Upper lobe of left lung (tissue), 6 donors: ENCODE measurements around the gene SLC25A1. TPM values are rescaled to one million over a fixed set of nuclear protein-coding genes. Genes with fewer than 3 reads are reported as not detected.

Experiments
- ATAC-seq, 2 donors: fragments of 200-7000 bp; cut with Tn5 transposase; one replicate each; pipeline ENCODE4 v1.9.1; 2022; ENCODE audit warnings: mild to moderate bottlenecking in 2 of 2, moderate library complexity in 2 of 2; ENCODE audit not compliant: low FRiP score in 2 of 2
- DNase-seq, 2 donors: peaks; one replicate each; pipeline ENCODE4 v3.0.0-alpha.2; 2019 to 2020
- H3K27ac ChIP-seq, 4 donors: fragments of 200-600 bp; sonication (generic); one replicate each; pipeline ENCODE4 v1.5.1; 2016 to 2019
- H3K27me3 ChIP-seq, 4 donors: fragments of 200-600 bp; sonication (generic); one replicate each; pipeline ENCODE4 v1.5.1; 2017 to 2019
- H3K36me3 ChIP-seq, 4 donors: fragments of 200-600 bp; sonication (generic); one replicate each; pipeline ENCODE4 v1.5.1; 2016 to 2019
- H3K4me1 ChIP-seq, 4 donors: fragments of 200-600 bp; sonication (generic); one replicate each; pipeline ENCODE4 v1.5.1; 2018 to 2019
- H3K4me3 ChIP-seq, 4 donors: fragments of 200-600 bp; sonication (generic); one replicate each; pipeline ENCODE4 v1.5.1; 2017 to 2019; ENCODE audit warnings: mild to moderate bottlenecking in 2 of 4, moderate library complexity in 1 of 4
- H3K9me3 ChIP-seq, 4 donors: fragments of 200-600 bp; sonication (generic); one replicate each; pipeline ENCODE4 v1.5.1; 2018 to 2019
- CTCF ChIP-seq, 6 experiments: fragments of 450-650 bp in 4 of 6; fragments of 200-600 bp in 2 of 6; sonication (generic) in 2 of 6; IDR thresholded peaks; one replicate each; pipeline ENCODE4 v1.5.1; 2016 to 2019; ENCODE audit warnings: antibody characterized with exemption in 6 of 6
- EP300 ChIP-seq, 4 donors: sonication (generic); formaldehyde crosslinking; IDR thresholded peaks; one replicate each; pipeline ENCODE4 v1.5.1; 2017; ENCODE audit warnings: antibody characterized with exemption in 4 of 4, control low read depth in 2 of 4
- POLR2A ChIP-seq, 4 donors: fragments of 450-650 bp; IDR thresholded peaks; one replicate each; pipeline ENCODE4 v1.5.1; 2016 to 2017; ENCODE audit warnings: antibody characterized with exemption in 4 of 4, mild to moderate bottlenecking in 2 of 4
- POLR2AphosphoS5 ChIP-seq, 2 donors: sonication (generic); formaldehyde crosslinking; IDR thresholded peaks; one replicate each; pipeline ENCODE4 v1.5.1; 2017; ENCODE audit warnings: antibody characterized with exemption in 2 of 2
- WGBS, 2 donors: methylation state at CpG; one replicate each; pipeline ENCODE4 v1.1.5; 2017 to 2018; 5-methylcytosine and 5-hydroxymethylcytosine counted together
- total RNA-seq, 6 donors: library from RNA; depleted of rRNA in 4 of 6; stranded (reverse); fragments of >200 nt in 4 of 6; gene quantifications; one replicate each; pipeline versions ENCODE4 v1.1.0 to v1.2.1, GENCODE V29; 2016 to 2021
- donor health status: DM: no; HTN: no; CAD: no; lungs with moderate emphysema.
- donor health status: DM: no; HTN: yes; CAD: no; lungs with severe emphysema.

SLC25A1 gene
- total RNA-seq, 6 donors from 2014 or later = 26.2 to 82.1 (median 71.5) TPM

DNA sequence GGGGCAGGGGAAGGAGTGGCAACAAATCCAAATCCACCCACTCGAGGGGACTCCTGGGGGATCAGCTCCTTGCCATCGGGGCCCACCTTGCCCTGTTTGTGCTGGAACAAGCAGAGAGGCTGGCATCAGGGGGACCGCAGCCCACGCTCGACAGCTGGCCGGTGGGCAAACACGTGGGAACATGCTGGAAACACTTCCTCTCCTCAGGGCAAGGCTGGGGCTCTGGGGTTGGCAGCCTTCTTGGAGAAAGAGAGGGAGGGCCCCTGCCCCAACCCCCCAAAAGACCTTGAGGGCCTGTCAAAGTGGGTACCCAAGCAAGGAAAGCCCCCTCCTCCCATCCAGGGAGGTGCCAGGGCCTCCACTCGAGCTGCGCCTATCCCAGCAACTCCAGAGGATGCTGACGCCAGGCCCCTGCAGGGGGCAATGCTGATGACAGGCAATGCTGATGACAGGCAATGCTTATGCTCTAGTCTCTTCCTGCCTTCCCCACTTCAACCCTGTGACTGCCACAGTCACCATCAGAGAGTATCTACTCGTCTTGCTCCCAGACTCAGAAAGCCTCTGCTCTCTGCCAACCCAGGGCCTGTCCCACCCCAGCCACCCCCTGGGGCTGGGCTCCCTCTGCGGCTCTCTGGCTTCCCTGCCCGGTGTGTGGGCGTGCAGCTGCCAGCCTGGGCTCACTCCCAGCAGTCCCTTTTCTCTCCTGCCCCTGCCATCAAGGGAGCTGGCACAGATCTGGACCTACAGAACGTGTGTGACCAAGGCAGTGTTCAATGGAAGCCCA, 40.1 kb downstream of the SLC25A1 start:
- ATAC-seq (no peak), DNase-seq (peak in 1 of 2 donors; percentile 61)
- Histone ChIP-seq H3K36me3 (peaks cover 34 to 94% (median 78%) of the 10 kb centered on the region in 4 donors), H3K4me1 (peaks cover 0 to 6% (median 2%) of the 10 kb centered on the region in 4 donors), H3K9me3 (no peaks in the 10 kb centered on the region), H3K4me3 (no peak overlapping the region), H3K27me3 (no peaks in the 10 kb centered on the region), H3K27ac (no peak overlapping the region)
- no peak for TF ChIP-seq POLR2A (IDR thresholded peaks at IDR 0.05)
- no peak for TF ChIP-seq EP300 (IDR thresholded peaks at IDR 0.05)
- no peak for TF ChIP-seq CTCF (IDR thresholded peaks at IDR 0.05)
- TF ChIP-seq POLR2AphosphoS5 (IDR thresholded peaks at IDR 0.05) = no peak
- 86 to 96% methylated on average over 2 to 15 of the region's 15 CpGs for WGBS, 2 donors

DNA sequence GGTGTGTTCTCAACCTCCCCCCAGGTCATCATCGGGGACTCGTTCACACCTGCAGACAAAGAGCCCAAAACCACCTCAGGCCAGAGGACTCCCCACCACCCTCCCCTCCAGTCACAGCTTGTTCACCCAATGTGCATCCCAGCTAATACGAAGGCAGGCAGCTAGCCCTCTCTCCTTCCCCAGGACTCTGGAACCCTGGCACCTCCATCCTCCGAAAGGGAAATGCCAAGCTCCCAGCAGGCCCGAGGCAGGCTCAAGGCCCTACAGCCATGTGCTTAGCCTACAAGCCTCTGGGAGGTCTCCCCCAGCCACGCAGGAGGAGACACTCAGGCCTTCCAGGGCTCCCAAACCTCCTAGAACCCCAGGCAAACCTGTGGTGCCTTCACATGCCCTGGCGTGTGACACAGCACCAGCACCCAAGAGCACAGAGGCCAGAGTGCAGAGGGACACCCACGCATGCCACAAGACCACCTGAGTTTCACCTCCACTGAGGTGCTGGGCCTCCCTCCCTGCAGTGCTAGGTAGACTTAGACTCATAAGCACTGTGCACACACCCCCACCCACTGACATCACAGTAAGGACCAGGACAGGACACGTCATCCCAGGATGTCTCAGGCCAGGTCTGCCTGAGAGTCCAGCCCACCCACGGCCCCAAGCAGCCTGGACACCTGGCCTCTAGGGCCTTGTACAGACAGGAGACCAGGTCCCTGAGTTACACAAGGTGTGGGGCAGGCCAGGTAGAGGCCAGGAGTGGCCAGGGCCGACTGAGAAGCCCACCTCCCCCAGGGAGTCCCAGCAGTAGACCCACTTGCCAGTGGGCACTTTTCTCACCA, 40.9 kb downstream of the SLC25A1 start:
- ATAC-seq (no peak), DNase-seq (no peak)
- no peaks in the 10 kb centered on the region for H3K27me3 ChIP-seq
- WGBS, 2 donors = 83 to 88% methylated on average over 7 to 9 of the region's 11 CpGs
- H3K4me3 ChIP-seq = no peak overlapping the region
- no peak overlapping the region for H3K27ac ChIP-seq
- H3K4me1 ChIP-seq = no peaks in the 10 kb centered on the region
- no peaks in the 10 kb centered on the region for H3K9me3 ChIP-seq
- peaks cover 35 to 100% (median 84%) of the 10 kb centered on the region in 4 donors for H3K36me3 ChIP-seq
- TF ChIP-seq POLR2AphosphoS5 (IDR thresholded peaks at IDR 0.05) (no peak), POLR2A (IDR thresholded peaks at IDR 0.05) (no peak), EP300 (IDR thresholded peaks at IDR 0.05) (no peak), CTCF (IDR thresholded peaks at IDR 0.05) (no peak)

DNA sequence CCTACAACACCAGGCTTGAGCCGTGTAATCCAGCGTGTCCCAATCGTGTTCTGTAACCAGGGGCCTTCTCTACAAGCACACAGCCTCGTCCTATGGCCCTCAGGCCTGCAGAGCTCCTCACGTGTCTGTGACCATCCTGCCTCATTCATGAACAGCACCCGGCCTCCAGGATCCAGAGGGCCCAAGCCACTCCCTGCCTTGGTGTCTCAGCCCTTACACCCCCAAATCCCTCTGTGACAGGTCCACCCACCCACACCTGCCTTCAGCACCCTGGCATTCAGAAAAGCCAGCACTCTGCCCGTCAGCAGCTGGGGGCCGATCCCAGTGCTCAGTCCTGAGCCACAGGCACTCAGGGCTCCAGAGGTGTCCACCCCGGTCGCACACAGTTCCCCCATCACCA, 41.6 kb downstream of the SLC25A1 start:
- H3K4me3 ChIP-seq = no peak overlapping the region
- no peak for TF ChIP-seq EP300 (IDR thresholded peaks at IDR 0.05)
- no peak for TF ChIP-seq CTCF (IDR thresholded peaks at IDR 0.05)
- no peak for TF ChIP-seq POLR2AphosphoS5 (IDR thresholded peaks at IDR 0.05)
- no peak for TF ChIP-seq POLR2A (IDR thresholded peaks at IDR 0.05)
- no peaks in the 10 kb centered on the region for H3K9me3 ChIP-seq
- no peaks in the 10 kb centered on the region for H3K4me1 ChIP-seq
- 94 to 98% methylated on average over 10 of the region's 10 CpGs for WGBS, 2 donors
- no peaks in the 10 kb centered on the region for H3K27me3 ChIP-seq
- DNase-seq = no peak
- no peak for ATAC-seq
- peaks cover 30 to 100% (median 80%) of the 10 kb centered on the region in 4 donors for H3K36me3 ChIP-seq
- H3K27ac ChIP-seq = no peak overlapping the region

- H3K4me1 ChIP-seq = no peaks in the 10 kb centered on the region
- no peaks in the 10 kb centered on the region for H3K9me3 ChIP-seq
- ATAC-seq = no peak
- H3K36me3 ChIP-seq = peaks cover 27 to 89% (median 70%) of the 10 kb centered on the region in 4 donors
- DNase-seq = peak in 1 of 2 donors; percentile 70
- H3K27me3 ChIP-seq = no peaks in the 10 kb centered on the region
- 91% methylated on average over 17 to 18 of the region's 18 CpGs for WGBS, 2 donors
- H3K4me3 ChIP-seq = no peak overlapping the region
- H3K27ac ChIP-seq = no peak overlapping the region
- TF ChIP-seq POLR2AphosphoS5 (IDR thresholded peaks at IDR 0.05) (no peak), POLR2A (IDR thresholded peaks at IDR 0.05) (no peak), CTCF (IDR thresholded peaks at IDR 0.05) (no peak), EP300 (IDR thresholded peaks at IDR 0.05) (no peak)
These were observed 43.7 kb downstream of the SLC25A1 start for GRCh38 chr22:19134874-19135273.
